ENCODE measurements around the gene LHFPL4.

The LHFPL4 gene

DNA sequence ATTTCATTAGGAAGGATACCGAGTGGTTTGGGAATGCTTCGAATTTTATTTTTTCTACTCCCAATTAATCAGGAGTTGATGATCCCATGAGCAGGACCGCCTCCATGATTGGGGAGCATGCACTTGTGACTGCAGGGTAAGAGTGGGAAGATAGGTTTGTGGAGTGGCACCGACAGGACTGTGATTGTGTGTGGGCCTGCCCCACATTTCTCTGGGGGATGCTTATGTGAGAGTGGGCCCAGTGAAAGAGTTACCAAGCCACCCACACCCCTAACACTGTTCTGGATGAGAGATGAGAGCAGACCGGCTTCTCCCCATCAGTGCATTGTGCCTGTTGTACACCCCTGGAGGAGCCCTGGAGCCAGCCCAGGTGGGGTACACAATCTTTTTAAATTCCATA is 76.7 kb downstream of the LHFPL4 start:
- DNase-seq (ENCODE audit: low read depth in 2 of 2, low spot score in 1 of 2) = no peak

GRCh38 chr3:9474482-9474881 is 79.1 kb downstream of the LHFPL4 start:
- DNase-seq (ENCODE audit: low read depth in 2 of 2, low spot score in 1 of 2) = no peak

GRCh38 chr3:9473496-9474065 is 80.0 kb downstream of the LHFPL4 start:
- DNase-seq (ENCODE audit: low read depth in 2 of 2, low spot score in 1 of 2) = no peak

- DNase-seq (ENCODE audit: low read depth in 2 of 2, low spot score in 1 of 2) = no peak
Measured at GRCh38 chr3:9469986-9470385, 83.6 kb downstream of the LHFPL4 start.

GRCh38 chr3:9468460-9468859 is 85.2 kb downstream of the LHFPL4 start:
- DNase-seq (ENCODE audit: low read depth in 2 of 2, low spot score in 1 of 2) = no peak

GRCh38 chr3:9467451-9467850 is 86.2 kb downstream of the LHFPL4 start:
- DNase-seq (ENCODE audit: low read depth in 2 of 2, low spot score in 1 of 2) = no peak

DNA sequence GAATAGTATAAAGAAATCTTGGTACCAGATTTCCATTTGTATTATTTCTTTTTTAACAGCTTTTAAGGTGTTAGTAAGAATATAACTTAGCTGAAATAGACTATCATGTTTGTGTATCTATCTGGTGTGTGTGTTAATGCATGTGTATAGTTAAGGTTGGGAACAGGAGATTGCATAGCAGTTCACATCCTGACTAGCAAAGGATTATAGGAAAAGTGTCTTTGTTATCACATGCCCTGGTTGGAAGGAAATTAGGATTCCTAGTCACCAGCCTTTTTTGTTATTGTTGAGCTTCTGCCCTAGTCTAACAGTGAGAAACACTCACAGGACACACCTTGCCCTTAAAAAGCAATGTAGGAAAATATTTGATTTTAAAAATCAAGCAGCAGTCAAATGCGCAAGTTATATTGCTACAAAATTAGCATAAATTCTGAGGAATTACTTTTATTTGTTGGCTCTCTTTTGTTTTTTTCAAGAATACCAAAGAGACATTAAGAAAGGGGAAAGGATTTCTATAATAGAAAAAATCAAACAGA is 98.0 kb downstream of the LHFPL4 start:
- no peak for DNase-seq (ENCODE audit: low read depth in 2 of 2, low spot score in 1 of 2)

DNA sequence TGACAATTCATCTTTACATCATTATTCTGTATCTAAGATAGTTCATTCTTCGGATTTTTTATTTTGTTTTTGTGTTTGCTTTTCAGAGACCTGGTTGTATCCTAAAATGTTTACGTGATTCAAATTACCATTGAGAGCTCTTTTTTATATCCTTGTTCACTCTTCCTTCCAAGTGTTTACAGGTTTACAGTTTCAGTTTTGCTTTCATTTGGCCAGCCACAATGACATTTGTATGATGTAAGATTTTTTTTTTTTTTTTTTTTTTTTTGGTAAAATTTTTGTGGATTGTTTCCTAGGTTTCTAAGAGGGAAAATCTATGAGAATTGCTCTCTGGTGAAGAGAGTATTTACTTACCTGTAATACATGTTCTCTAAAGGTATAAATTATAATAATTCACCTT is 101.2 kb downstream of the LHFPL4 start:
- DNase-seq (ENCODE audit: low read depth in 2 of 2, low spot score in 1 of 2) = no peak

- DNase-seq (ENCODE audit: low read depth in 2 of 2, low spot score in 1 of 2) = no peak
Measured at GRCh38 chr3:9450991-9451390, 102.6 kb downstream of the LHFPL4 start.

DNA sequence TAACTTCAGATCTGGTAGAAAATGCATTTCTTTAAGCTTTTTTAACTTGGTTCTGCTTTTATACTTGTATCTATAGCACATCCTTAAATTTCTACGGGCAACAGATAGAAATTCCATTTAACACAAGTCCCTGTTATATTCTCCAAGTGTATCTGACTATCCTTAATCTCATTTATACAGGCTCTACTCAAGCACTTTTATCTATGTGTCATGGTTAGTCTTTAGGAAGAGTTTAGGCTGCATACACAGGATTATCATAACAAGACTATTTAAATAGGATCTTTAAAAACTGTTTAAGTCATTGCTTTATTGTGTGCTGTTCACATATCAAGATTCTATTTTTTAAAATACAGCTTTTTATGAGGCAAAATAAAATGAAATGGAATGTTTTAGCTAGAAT is 103.5 kb downstream of the LHFPL4 start:
- no peak for DNase-seq (ENCODE audit: low read depth in 2 of 2, low spot score in 1 of 2)

- DNase-seq (ENCODE audit: low read depth in 2 of 2, low spot score in 1 of 2) = no peak
Measured at GRCh38 chr3:9448643-9449042, 105.0 kb downstream of the LHFPL4 start.

Measured in stimulated activated CD8-positive, alpha-beta memory T cell treated with anti-CD3 and anti-CD28 coated beads, Interleukin-4, amount 100 ng/mL, for 1 hour (primary cell).